Stimulated activated CD4-positive, alpha-beta T cell treated with anti-CD3 and anti-CD28 coated beads, Interleukin-1b, Interleukin-23, amount 100 ng/mL, for 4 hours (primary cell): ENCODE measurements around the gene FSTL4.

Experiments
- DNase-seq, 2 donors: peaks; one replicate each; pipeline ENCODE4 v3.0.0-alpha.2; 2020; ENCODE audit warnings: low read depth in 2 of 2

The FSTL4 gene

DNA sequence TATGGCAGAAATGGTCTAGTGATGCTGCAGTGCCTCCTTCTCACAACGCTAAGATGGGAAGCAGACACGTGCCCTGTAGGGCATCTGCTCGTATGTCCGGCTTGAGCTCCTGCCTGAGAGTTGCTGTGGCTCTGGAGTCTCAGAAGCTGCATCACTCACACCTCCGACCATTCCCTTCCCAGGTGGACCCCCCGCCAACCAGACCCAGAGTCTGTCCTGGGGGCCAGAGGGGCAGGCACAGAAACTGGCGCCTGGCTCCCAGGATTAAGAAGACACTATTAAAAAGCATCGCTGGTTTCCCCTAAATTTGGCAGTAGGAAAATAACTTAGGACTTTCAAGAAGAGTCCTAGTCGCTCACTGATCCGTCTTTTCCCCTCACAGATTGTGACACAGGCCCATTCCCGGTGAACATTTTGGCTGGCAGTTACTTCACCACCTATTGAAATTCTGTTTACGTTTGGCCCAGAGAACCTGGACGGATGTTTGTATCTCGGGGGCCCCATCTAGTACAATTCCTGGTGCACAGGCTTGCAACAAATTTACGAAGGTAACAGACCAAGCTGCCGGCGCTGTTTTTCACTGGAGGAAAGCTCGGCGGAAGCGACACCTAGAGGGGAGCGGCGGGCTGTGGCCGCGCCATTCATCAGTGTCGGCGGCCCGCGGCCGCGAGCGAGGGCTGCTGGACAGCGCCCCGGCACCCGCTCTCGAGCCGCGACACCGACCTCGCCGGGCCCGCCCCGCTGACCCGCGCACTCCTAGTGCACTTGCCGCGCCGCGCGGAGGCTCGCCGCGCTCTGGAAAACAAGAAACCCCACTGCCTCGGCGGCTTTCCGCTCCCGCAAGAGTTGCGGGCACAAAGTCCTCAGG lies 1.6 kb downstream of the FSTL4 start:
- DNase-seq, result peak in 1 of 2 donors; percentile 23

DNA sequence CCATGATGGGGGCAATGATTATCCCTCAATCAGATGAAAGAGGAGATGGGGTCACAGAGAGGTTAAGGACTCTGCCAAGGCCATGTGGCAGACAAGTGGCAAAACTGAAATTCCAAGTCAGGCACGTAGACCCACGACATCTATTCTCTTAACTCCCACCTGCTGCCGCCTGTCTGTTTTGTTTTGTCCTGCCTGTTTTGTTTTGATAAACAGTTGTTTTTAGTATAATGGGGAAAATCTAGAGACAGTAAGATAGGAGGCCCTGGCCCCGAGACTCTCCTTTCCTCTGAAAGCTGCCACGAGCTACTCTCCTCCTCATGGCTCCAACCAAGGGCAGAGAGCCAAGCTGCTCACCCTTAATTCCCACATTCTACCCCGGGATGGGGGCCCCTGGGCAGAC lies 4.9 kb downstream of the FSTL4 start:
- DNase-seq, result no peak

- DNase-seq, result no peak
These were observed 5.5 kb downstream of the FSTL4 start for GRCh38 chr5:133606835-133607234.

- no peak for DNase-seq
These were observed 7.0 kb downstream of the FSTL4 start for GRCh38 chr5:133605323-133605722.

DNA sequence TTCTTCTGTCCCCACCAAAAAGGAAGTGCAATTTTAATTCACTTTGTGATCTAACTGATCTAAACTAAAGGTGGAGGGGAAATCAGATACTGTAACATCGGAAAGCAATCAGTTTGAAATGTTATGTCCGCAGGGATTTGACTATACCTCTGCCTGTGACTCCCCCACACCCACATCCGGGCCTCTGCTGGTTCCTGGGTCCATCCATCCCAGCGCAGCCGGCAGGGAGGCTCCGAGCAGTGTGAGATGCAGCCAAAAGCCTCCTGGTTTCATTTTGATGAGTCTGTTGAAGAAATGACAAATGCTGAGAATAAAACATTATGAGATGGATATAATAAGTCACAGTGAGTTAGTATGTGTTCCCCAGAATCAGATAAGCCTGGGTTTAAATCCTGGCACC lies 8.6 kb downstream of the FSTL4 start:
- DNase-seq, result no peak

DNA sequence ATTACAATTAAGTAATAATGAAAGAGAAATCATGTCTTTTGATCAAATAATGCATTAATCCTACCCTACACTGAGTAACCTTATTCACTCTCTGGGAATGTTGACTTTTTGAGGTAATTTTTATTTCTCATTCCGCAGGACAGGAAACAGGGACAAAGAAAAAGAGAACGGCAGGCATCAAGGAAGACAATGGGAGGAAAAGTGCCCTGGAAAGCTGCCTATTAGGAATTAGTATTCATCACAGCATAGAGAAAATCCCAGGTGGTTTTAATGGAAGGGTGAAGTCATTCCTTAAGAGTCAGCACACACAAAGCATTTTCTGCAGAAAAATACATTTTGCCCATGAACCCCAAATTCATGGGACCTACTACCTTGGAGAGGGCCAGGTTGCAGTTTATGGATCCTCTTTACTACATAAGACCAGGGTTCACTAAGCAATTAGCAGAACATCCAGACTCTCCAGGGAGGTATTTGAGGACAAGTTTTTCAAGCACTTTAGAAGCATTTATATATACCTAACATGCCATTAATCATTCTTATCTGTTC lies 9.4 kb downstream of the FSTL4 start:
- DNase-seq, result no peak

DNA sequence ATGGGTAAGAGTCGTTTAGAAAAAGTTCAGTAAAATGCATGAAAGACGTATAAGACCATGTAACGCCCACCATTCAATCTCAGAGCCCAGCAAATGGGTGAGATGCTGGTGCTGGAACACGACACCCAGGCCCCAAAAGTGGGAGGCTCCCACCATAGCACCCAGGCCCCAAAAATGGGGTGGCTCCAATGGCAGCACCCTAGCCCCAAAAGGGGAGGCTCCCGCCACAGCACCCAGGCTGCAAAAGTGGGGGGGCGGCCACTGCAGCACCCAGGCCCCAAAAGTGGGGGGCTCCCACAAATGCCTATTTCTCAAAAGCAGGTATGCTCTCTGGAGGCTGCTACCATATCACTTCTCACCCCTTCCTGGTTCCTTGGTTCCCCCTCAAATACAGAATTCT lies 12.7 kb downstream of the FSTL4 start:
- no peak for DNase-seq

GRCh38 chr5:133599044-133599443 lies 13.3 kb downstream of the FSTL4 start:
- DNase-seq, result no peak

GRCh38 chr5:133596049-133596448 lies 16.3 kb downstream of the FSTL4 start:
- DNase-seq, result no peak

GRCh38 chr5:133595465-133595864 lies 16.9 kb downstream of the FSTL4 start:
- no peak for DNase-seq

- DNase-seq, result no peak
These were observed 23.1 kb downstream of the FSTL4 start for GRCh38 chr5:133589286-133589685.

DNA sequence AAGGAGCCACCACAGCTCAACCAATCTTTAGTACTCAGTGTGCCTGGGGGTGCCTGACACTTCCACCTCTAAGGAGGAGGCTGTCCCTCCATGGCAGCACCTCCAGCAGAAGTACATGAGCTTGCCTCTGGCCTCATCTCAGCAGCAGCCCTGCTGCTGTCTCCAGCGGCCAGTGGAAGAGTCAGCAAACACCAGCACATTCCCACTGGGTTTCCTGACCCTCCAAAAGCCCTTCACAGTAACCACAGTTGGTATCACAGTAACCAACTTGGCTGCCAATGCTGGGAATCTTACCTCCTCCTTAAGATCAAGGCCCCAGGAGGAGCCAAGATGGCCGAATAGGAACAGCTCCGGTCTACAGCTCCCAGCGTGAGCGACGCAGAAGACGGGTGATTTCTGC lies 29.4 kb downstream of the FSTL4 start:
- DNase-seq, result no peak

DNA sequence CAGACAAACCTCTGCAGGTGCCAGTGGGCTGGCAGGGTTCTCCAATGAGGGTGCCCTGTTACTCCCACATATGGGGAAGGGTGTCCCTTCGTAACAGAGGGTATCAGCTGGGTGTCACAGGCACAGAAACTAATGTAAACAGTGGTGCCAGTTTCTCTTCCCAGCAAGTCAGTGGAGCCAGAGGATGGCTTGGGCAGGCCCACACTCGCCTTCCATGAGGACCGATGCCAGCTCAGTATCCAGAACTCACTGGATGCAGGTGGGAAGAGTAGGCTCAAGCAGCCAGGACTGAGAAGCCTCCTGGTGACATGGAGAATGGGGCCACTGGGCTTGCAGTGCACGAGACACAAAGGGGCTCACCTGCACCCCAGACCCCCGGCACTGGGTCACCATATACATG lies 30.4 kb downstream of the FSTL4 start:
- no peak for DNase-seq

GRCh38 chr5:133581348-133581747 lies 31.0 kb downstream of the FSTL4 start:
- no peak for DNase-seq

- no peak for DNase-seq
These were observed 31.7 kb downstream of the FSTL4 start for GRCh38 chr5:133580618-133581017.

- DNase-seq, result no peak
These were observed 32.6 kb downstream of the FSTL4 start for GRCh38 chr5:133579766-133580165.

- no peak for DNase-seq
These were observed 43.0 kb downstream of the FSTL4 start for GRCh38 chr5:133569347-133569746.

DNA sequence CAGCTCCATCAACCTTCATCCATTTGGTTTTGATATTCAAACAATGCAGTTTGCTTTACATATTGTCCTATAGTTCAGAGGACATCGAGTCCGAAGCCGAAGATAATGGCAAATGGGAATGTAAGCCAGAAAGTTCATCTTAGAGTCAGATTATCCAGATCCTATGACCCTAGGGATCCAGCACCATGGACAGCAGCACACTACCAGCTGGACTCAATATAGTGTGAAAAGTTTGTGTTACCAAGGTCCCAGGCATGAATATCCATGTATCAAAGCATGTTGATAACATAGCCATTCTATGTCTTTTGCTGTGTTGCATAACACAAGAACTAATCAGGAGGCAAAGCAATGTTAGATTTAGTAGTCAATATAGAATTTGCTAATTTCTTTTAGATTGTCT lies 46.3 kb downstream of the FSTL4 start:
- DNase-seq, result no peak

- DNase-seq, result no peak
These were observed 47.3 kb downstream of the FSTL4 start for GRCh38 chr5:133564921-133565565.

DNA sequence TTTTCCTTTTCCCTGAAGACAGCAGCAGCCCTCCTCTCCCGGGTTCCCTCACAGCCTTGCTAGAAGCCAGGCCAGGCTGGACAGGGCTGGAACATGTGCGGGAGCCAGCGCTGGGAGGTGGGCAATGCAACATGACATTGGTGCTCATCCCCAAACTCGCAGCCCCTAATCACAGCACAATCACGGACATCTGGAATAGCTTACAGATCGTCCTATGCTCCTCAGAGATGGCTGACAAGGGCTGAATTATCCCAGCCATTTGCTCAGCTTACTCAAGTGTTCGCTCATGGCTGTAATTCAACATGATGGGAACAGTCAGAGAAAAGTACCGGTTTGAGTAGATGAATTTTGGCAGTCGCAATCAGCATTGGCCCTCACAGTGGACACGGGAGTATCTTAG lies 49.8 kb downstream of the FSTL4 start:
- no peak for DNase-seq

- DNase-seq, result no peak
These were observed 52.4 kb downstream of the FSTL4 start for GRCh38 chr5:133559960-133560359.

DNA sequence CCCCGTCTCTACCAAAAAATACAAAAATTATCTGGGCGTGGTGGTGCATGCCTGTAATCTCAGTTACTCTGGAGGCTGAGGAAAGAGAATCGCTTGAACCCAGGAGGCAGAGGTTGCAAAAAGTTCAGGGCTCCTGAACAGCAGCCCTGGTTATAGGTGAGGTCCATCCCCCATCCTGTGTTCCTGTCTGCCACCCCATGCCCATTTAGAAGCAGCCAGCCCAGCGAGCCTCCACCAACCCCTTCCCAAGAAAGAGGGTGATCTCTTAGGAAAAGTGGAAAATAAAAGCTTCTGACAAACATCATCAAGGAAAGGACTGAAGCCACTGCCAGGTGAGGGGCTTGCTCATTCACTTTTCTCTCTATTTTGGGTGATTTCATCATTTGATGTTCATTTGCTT lies 55.8 kb downstream of the FSTL4 start:
- DNase-seq, result no peak

- DNase-seq, result no peak
These were observed 58.1 kb downstream of the FSTL4 start for GRCh38 chr5:133554279-133554678.
